ENCODE data around the gene GIPC3.
"Not testable (repeated sequence)": the region's sequence is repeated elsewhere in the genome, so short reads cannot be mapped to it uniquely, and the experiment has no call there.

GIPC3 gene

DNA sequence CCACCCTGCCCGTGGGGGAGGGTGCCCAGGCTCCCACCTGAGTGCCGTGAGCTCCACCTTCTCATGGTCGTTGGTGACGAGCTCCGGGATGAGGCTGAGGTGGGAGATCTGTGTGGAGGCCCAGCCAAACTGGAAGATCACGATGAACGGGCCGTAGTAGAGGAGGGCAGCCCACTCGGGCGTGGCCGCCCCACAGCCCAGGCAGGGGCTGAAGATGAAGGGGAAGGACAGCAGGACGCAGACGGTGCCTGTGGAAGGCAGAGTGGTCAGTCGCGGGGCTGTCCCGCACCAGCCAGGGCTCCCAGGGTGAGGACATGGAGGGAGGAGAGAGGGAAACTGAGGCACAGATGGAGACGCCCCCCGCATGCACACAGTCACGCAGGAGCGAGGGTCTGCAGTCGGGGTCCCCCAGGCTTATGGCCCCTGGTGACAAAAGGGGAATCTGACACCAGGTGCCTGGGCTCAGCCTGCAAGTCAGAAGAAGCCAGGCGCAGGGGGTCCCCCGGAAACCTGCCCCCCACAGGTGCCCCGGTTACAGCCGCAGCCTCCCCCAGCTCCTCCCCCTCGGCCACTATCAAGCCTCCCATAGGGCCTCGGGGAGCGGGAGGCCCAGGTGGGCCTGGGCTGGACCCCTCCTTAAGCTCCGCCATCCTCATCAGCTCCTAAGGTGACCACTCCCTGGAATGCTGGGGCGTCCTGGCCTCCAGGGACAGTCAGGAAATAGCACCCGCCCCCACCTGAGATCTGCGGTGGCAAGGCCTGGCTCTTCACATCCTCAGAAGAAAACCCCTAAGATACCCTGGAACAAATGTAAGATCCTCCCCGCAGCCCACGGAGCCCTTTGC lies 34.1 kb upstream of the GIPC3 start:
- no peak for DNase-seq (ENCODE audit: low read depth, low spot score)

GRCh38 chr19:3551792-3552095 lies 33.5 kb upstream of the GIPC3 start:
- DNase-seq (ENCODE audit: low read depth, low spot score), result no peak

GRCh38 chr19:3554254-3555083 lies 30.8 kb upstream of the GIPC3 start:
- no peak for DNase-seq (ENCODE audit: low read depth, low spot score)

GRCh38 chr19:3555653-3556422 lies 29.4 kb upstream of the GIPC3 start:
- DNase-seq (ENCODE audit: low read depth, low spot score), result no peak

DNA sequence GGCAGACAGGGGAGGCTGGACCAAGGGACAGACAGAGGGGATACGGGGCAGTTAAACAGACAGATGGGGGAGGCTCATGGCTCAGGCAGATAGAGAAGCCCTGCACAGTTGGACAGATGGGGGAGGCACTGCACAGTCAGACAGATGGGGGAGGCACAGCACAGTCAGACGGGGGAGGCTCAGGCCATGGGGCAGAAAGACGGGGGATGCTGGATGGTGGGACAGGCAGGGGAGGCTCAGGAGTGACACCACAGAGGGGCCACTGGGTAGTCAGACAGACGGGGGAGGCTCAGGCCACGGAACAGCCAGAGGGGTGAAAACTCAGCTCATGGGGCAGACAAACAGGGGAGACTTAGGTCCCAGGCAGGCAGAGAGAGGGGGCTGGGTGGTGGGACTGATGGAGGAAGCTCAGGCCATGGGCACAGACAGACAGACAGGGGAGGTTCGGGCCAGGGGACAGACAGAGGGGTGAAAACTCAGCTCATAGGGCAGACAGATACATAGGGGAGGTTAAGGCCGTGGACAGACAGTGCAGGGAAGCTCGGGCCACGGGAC lies 28.8 kb upstream of the GIPC3 start:
- DNase-seq (ENCODE audit: low read depth, low spot score), result no peak

- peak; percentile 67 for DNase-seq (ENCODE audit: low read depth, low spot score)
These were observed 28.3 kb upstream of the GIPC3 start for GRCh38 chr19:3556978-3557460.

GRCh38 chr19:3557461-3558248 lies 27.6 kb upstream of the GIPC3 start, which contains the start of gene MFSD12:
TSS of gene MFSD12 (minus strand) at chr19:3557586. CDS start at chr19:3557403, 183 bp downstream.
- DNase-seq (ENCODE audit: low read depth, low spot score), result peak; percentile 98

- DNase-seq (ENCODE audit: low read depth, low spot score), result no peak
These were observed 21.4 kb upstream of the GIPC3 start for GRCh38 chr19:3563709-3564524.

GRCh38 chr19:3565139-3565538 lies 20.1 kb upstream of the GIPC3 start:
- peak; percentile 41 for DNase-seq (ENCODE audit: low read depth, low spot score)

DNA sequence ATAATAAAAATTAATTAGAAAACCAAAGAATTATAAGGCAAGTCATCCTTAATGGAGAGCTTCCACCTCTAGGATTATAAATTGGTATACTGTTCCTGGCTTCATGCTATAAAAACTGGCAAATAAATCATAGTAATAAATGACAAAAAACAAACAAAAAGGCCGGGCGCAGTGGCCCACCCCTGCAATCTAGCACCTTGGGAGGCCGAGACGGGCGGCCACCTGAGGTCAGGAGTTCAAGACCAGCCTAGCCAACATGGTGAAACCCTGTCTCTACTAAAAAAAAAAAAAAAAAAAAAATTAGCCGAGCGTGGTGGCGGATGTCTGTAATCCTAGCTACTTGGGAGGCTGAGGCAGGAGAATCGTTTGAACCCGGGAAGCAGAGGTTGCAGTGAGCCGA lies 15.2 kb upstream of the GIPC3 start:
- not testable (repeated sequence) for DNase-seq (ENCODE audit: low read depth, low spot score)

- DNase-seq (ENCODE audit: low read depth, low spot score), result no peak
These were observed 14.7 kb upstream of the GIPC3 start for GRCh38 chr19:3570606-3571011.

- DNase-seq (ENCODE audit: low read depth, low spot score), result peak; percentile 100
These were observed 13.0 kb upstream of the GIPC3 start for GRCh38 chr19:3572132-3572854.

DNA sequence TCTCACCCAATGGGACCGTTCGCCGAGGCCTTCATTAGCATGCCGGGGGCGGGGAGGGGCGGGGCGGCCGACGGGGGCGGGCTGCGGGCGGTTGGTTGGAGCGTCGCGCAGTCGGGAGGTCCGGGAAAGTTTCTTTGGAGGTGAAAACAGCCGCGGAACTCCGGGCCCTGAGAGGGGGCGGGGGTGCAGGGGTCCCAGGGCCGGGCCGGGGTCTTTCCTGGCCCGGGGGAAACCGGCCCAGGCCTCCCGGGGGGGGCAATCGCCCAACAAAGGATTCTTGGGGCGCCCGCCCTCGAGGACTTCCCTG lies 12.5 kb upstream of the GIPC3 start, which contains the start of gene HMG20B:
TSS of gene HMG20B (plus strand) at position 90 of the 307 bp plus-strand sequence. CDS start 366 bp downstream, outside the sequence.
- no peak for DNase-seq (ENCODE audit: low read depth, low spot score)

DNA sequence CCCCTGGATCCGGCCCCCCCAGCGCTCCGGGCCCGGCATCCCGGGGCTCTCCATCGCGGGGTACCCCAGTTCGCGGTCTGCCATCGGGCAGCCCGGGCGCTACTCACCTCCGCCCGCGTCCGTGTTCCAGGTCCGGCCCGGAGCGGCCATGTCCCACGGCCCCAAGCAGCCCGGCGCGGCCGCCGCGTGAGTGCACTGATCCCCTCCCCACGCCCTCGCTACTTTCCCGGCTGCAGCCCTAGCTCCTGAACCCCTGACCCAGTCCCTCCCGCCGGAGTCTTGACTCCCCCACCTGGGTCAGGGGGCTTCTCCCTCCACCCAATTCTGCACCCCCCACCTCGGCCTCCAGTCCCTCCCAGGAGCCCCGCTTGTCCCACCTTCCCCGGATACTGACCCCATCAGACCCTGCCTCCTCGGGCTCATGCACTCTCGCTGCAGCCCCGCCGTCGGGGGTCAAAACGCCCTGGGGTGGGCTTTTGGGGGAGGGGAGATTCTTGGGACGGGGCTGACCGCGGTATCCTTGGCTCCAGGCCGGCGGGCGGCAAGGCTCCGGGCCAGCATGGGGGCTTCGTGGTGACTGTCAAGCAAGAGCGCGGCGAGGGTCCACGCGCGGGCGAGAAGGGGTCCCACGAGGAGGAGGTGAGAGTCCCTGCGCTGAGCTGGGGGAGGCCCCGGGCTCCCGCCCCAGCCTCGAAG lies 12.0 kb upstream of the GIPC3 start:
- DNase-seq (ENCODE audit: low read depth, low spot score), result peak; percentile 42

- DNase-seq (ENCODE audit: low read depth, low spot score), result peak; percentile 97
These were observed 11.2 kb upstream of the GIPC3 start for GRCh38 chr19:3573858-3574637.

- DNase-seq (ENCODE audit: low read depth, low spot score), result peak; percentile 44
These were observed 10.0 kb upstream of the GIPC3 start for GRCh38 chr19:3575260-3575741.

GRCh38 chr19:3575949-3576673 lies 9.2 kb upstream of the GIPC3 start:
- no peak for DNase-seq (ENCODE audit: low read depth, low spot score)

Measured in astrocyte of the hippocampus (primary cell).